Endothelial cell of umbilical vein (primary cell): Measurements from ENCODE around the gene ERCC8. TPM values are rescaled to one million over a fixed set of nuclear protein-coding genes. Genes with fewer than 3 reads are reported as not detected.

ENCODE experiments used
- BruUV-seq: library from RNA; stranded (reverse); fragments of 400-500 nt; replicated peaks from 2 replicates; lab custom pipeline; 2021; lab: Mats Ljungman, UMichigan
- CTCF ChIA-PET: fragments of 300-600, 350-600 bp; sonication (Branson Sonifier 250); formaldehyde crosslinking; loops from one replicate; lab custom pipeline; 2021; ENCODE audit warnings: antibody characterized with exemption, inconsistent platforms; lab: Charles Lee
- POLR2A ChIA-PET: fragments of 300-600, 350-600 bp; sonication (Branson Sonifier 250); formaldehyde crosslinking; loops from one replicate; lab custom pipeline; 2021; ENCODE audit warnings: antibody characterized with exemption, inconsistent platforms; lab: Charles Lee
- DNase-seq: peaks from one replicate; pipeline ENCODE4 v3.0.0-alpha.2; 2011; ENCODE audit warnings: low read depth, low spot score
- FAIRE-seq: peaks from 2 replicates; lab custom pipeline; 2011; peaks lifted over from hg19 to GRCh38; lab: Jason Lieb, UNC
- H2AFZ ChIP-seq: 2 replicates; pipeline ENCODE4 v1.6.0; 2012; ENCODE audit warnings: low read depth, low read length, control low read depth, inconsistent platforms
- H3K27ac ChIP-seq: 2 replicates; pipeline ENCODE4 v1.5.1; 2011; ENCODE audit warnings: low read depth, mild to moderate bottlenecking, control low read depth, low read length, moderate library complexity; ENCODE audit not compliant: insufficient read depth
- H3K27me3 ChIP-seq, 2 experiments: 2 replicates each; pipeline versions ENCODE4 v1.6.0 to v1.6.1; 2011; ENCODE audit warnings: low read length in 2 of 2, mixed read lengths in 1 of 2; ENCODE audit not compliant: control insufficient read depth in 2 of 2, insufficient read depth in 2 of 2
- H3K36me3 ChIP-seq, 2 experiments: 2 replicates in 1 of 2; 3 replicates in 1 of 2; pipeline ENCODE4 v1.5.1; 2011; ENCODE audit warnings: low read length in 2 of 2, mild to moderate bottlenecking in 1 of 2, moderate library complexity in 1 of 2; ENCODE audit not compliant: control insufficient read depth in 2 of 2, insufficient read depth in 2 of 2; ENCODE audit errors: extremely low read depth in 1 of 2
- H3K4me1 ChIP-seq: 3 replicates; pipeline ENCODE4 v1.5.1; 2011; ENCODE audit warnings: mild to moderate bottlenecking, low read length; ENCODE audit not compliant: control insufficient read depth, insufficient read depth; ENCODE audit errors: extremely low read depth
- H3K4me2 ChIP-seq: 2 replicates; pipeline ENCODE4 v1.6.1; 2011; ENCODE audit warnings: low read length, control low read depth, mixed read lengths; ENCODE audit not compliant: insufficient read depth
- H3K4me3 ChIP-seq, 3 experiments: fragments of 200-600 bp in 1 of 3; sonication (generic), shearing (Covaris generic) in 1 of 3; replicated peaks in 1 of 3; 2 replicates each; pipeline ENCODE4 v1.5.1; 2011 to 2016; ENCODE audit warnings: control low read depth in 3 of 3, low read length in 3 of 3, mild to moderate bottlenecking in 2 of 3, inconsistent platforms in 1 of 3, low read depth in 1 of 3, moderate library complexity in 1 of 3; ENCODE audit not compliant: insufficient read depth in 1 of 3
- H3K79me2 ChIP-seq: 2 replicates; pipeline ENCODE4 v1.6.0; 2012; ENCODE audit warnings: low read length, inconsistent platforms; ENCODE audit not compliant: control insufficient read depth, insufficient read depth
- H3K9ac ChIP-seq: replicated peaks from 2 replicates; pipeline ENCODE3; 2011; ENCODE audit warnings: low read length, control low read depth; ENCODE audit not compliant: insufficient read depth; ENCODE audit errors: extremely low read depth
- H3K9me1 ChIP-seq: replicated peaks from 3 replicates; pipeline ENCODE4 v1.6.0; 2011; ENCODE audit warnings: mild to moderate bottlenecking, low read length; ENCODE audit not compliant: control insufficient read depth, insufficient read depth; ENCODE audit errors: extremely low read depth
- H3K9me3 ChIP-seq: replicated peaks from 2 replicates; pipeline ENCODE4 v1.5.1; 2012; ENCODE audit warnings: low read length, inconsistent platforms; ENCODE audit not compliant: control insufficient read depth, insufficient read depth
- H4K20me1 ChIP-seq: replicated peaks from 2 replicates; pipeline ENCODE3; 2011; ENCODE audit warnings: mild to moderate bottlenecking, low read length; ENCODE audit not compliant: control insufficient read depth, insufficient read depth; ENCODE audit errors: extremely low read depth
- EZH2 ChIP-seq: IDR thresholded peaks from 2 replicates; pipeline ENCODE4 v1.6.1; 2012; ENCODE audit warnings: borderline replicate concordance, low read depth, mild to moderate bottlenecking, moderate library complexity, low read length, inconsistent platforms; ENCODE audit not compliant: severe bottlenecking
- FOS ChIP-seq: IDR thresholded peaks from 2 replicates; pipeline ENCODE4 v1.6.1; 2011; ENCODE audit warnings: mild to moderate bottlenecking, low read length, moderate library complexity, borderline replicate concordance; ENCODE audit not compliant: insufficient read depth
- GATA2 ChIP-seq: IDR thresholded peaks from 2 replicates; pipeline ENCODE4 v1.7.0; 2011; ENCODE audit warnings: low read depth, mild to moderate bottlenecking, moderate library complexity, mixed read lengths, low read length; ENCODE audit not compliant: insufficient read length, insufficient read depth
- JUN ChIP-seq: IDR thresholded peaks from 2 replicates; pipeline ENCODE4 v1.6.1; 2011; ENCODE audit warnings: borderline replicate concordance, low read depth; ENCODE audit not compliant: insufficient read length, insufficient read depth
- MAX ChIP-seq: IDR thresholded peaks from 2 replicates; pipeline ENCODE4 v1.6.1; 2011; ENCODE audit not compliant: insufficient read depth, insufficient read length
- MYC ChIP-seq: IDR thresholded peaks from one replicate; pipeline ENCODE4 v1.6.1; 2011; ENCODE audit warnings: mild to moderate bottlenecking, low read depth, low read length
- POLR2A ChIP-seq: IDR thresholded peaks from 2 replicates; pipeline ENCODE4 v1.6.1; 2012; ENCODE audit warnings: low read depth, mild to moderate bottlenecking, control low read depth, low read length
- POLR2AphosphoS5 ChIP-seq: IDR thresholded peaks from 2 replicates; pipeline ENCODE4 v1.6.1; 2012; ENCODE audit warnings: low read depth, mild to moderate bottlenecking, control low read depth, low read length, moderate library complexity; ENCODE audit not compliant: insufficient read depth
- dilution Hi-C: fragments of 300-500 bp; cut with MboI; formaldehyde crosslinking; loops from one replicate; pipeline ENCODE4 v1.15.0; 2019; ENCODE audit warnings: low sequenced_read_pairs; ENCODE audit not compliant: extremely low pct_ligation_motif_present
- intact Hi-C: fragments of 100-400 bp; cut with micrococcal nuclease; formaldehyde crosslinking; loops from one replicate; pipeline ENCODE4 v1.10.0; 2022
- polyA plus RNA-seq, 4 experiments: library from polyadenylated mRNA; depleted of rRNA in 3 of 4; stranded (reverse) in 3 of 4; unstranded in 1 of 4; fragments of >200 nt; gene quantifications; 2 replicates each; pipeline versions ENCODE4 v1.2.1 to v1.2.3, GENCODE V29; 2011 to 2012; ENCODE audit warnings: missing spikeins in 1 of 4
- total RNA-seq: library from RNA; stranded (reverse); gene quantifications from 2 replicates; pipeline ENCODE4 v1.2.3, GENCODE V29; 2021
- TF ChIP-seq, protein P1 (sequence below), 2 donors: IDR thresholded peaks; 1 replicate in 1 of 2; 2 replicates in 1 of 2; pipeline ENCODE4 v1.5.1; 2011; ENCODE audit warnings: low read length in 2 of 2, mild to moderate bottlenecking in 2 of 2, moderate library complexity in 2 of 2, control low read depth in 1 of 2, inconsistent platforms in 1 of 2, low read depth in 1 of 2; ENCODE audit not compliant: insufficient read depth in 1 of 2; ENCODE audit errors: extremely low read depth in 1 of 2

ERCC8 gene
- total and polyA plus RNA-seq, 2 donors (not counting 3 experiments of a cell fraction or from before 2014, with no cell fraction given) = 10.4 to 11.8 TPM

- H3K4me1 ChIP-seq = no peaks in the 10 kb centered on the region
- ChIA-PET CTCF (interaction anchor here (0.7 kb wide), 1 partner anchor 11 kb away, joined by 3 read pairs; no protein-coding TSS in a partner anchor), POLR2A (no interaction called here)
- no peaks in the 10 kb centered on the region for H3K79me2 ChIP-seq
- H2AFZ ChIP-seq = no peak overlapping the region
- H3K9ac ChIP-seq = no peak overlapping the region
- no peak overlapping the region for H3K4me2 ChIP-seq
- H3K4me3 ChIP-seq = no peak overlapping the region
- FAIRE-seq (no peak), DNase-seq (no peak)
- no peaks in the 10 kb centered on the region for H3K27me3 ChIP-seq
- no peaks in the 10 kb centered on the region for H3K36me3 ChIP-seq
- TF ChIP-seq FOS (no peak), MAX (no peak), POLR2A (no peak), POLR2AphosphoS5 (no peak), EZH2 (no peak), MYC (no peak), GATA2 (no peak), JUN (no peak)
- TF ChIP-seq, protein P1, sequence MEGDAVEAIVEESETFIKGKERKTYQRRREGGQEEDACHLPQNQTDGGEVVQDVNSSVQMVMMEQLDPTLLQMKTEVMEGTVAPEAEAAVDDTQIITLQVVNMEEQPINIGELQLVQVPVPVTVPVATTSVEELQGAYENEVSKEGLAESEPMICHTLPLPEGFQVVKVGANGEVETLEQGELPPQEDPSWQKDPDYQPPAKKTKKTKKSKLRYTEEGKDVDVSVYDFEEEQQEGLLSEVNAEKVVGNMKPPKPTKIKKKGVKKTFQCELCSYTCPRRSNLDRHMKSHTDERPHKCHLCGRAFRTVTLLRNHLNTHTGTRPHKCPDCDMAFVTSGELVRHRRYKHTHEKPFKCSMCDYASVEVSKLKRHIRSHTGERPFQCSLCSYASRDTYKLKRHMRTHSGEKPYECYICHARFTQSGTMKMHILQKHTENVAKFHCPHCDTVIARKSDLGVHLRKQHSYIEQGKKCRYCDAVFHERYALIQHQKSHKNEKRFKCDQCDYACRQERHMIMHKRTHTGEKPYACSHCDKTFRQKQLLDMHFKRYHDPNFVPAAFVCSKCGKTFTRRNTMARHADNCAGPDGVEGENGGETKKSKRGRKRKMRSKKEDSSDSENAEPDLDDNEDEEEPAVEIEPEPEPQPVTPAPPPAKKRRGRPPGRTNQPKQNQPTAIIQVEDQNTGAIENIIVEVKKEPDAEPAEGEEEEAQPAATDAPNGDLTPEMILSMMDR (IDR thresholded peaks at IDR 0.05; ENCODE audit: extremely low read depth in 1 of 2, insufficient read depth in 1 of 2, low read depth in 1 of 2, low read length in 2 of 2) = no peak
- intact Hi-C loops = no loop called here
- no peaks in the 10 kb centered on the region for H4K20me1 ChIP-seq
- no peaks in the 10 kb centered on the region for H3K9me3 ChIP-seq
- H3K27ac ChIP-seq = no peak overlapping the region
- H3K9me1 ChIP-seq = no peaks in the 10 kb centered on the region
- no TSS peak for BruUV-seq
- dilution Hi-C loops = no loop called here
Observed at GRCh38 chr5:60903356-60903755, 41.5 kb downstream of the ERCC8 start.
